GM23248 (cell line): ENCODE measurements around the gene TOMM6. TPM values are rescaled to one million over a fixed set of nuclear protein-coding genes. Genes with fewer than 3 reads are reported as not detected.

Source experiments
- DNase-seq: peaks from one replicate; pipeline ENCODE4 v3.0.0-alpha.2; 2015
- H2AFZ ChIP-seq: fragments of 200-600 bp; sonication (generic); 2 replicates; pipeline ENCODE4 v1.6.1; 2016; ENCODE audit warnings: antibody characterized with exemption
- H3F3A ChIP-seq: fragments of 200-600 bp; sonication (generic); 2 replicates; pipeline ENCODE4 v1.6.1; 2016; ENCODE audit warnings: mild to moderate bottlenecking, antibody characterized with exemption, mixed run types; ENCODE audit not compliant: insufficient read depth
- H3K27ac ChIP-seq: fragments of 200-600 bp; sonication (generic); 2 replicates; pipeline ENCODE4 v1.5.1; 2016; ENCODE audit warnings: mild to moderate bottlenecking
- H3K27me3 ChIP-seq: fragments of 200-600 bp; sonication (generic); replicated peaks from 2 replicates; pipeline ENCODE4 v1.6.1; 2016; ENCODE audit warnings: mild to moderate bottlenecking; ENCODE audit not compliant: insufficient read depth
- H3K36me3 ChIP-seq: fragments of 200-600 bp; sonication (generic); 2 replicates; pipeline ENCODE4 v1.6.1; 2016; ENCODE audit warnings: low read depth, mild to moderate bottlenecking
- H3K4me1 ChIP-seq: fragments of 200-600 bp; sonication (generic); 2 replicates; pipeline ENCODE4 v1.6.1; 2016; ENCODE audit warnings: mild to moderate bottlenecking; ENCODE audit not compliant: insufficient read depth
- H3K4me2 ChIP-seq: fragments of 200-600 bp; sonication (generic); one replicate; pipeline ENCODE4 v1.6.1; 2016; ENCODE audit warnings: mild to moderate bottlenecking; ENCODE audit not compliant: unreplicated experiment
- H3K4me3 ChIP-seq: fragments of 200-600 bp; sonication (generic); 2 replicates; pipeline ENCODE4 v1.5.1; 2016; ENCODE audit warnings: mild to moderate bottlenecking
- H3K79me2 ChIP-seq: fragments of 200-600 bp; sonication (generic); 2 replicates; pipeline ENCODE4 v1.6.1; 2016; ENCODE audit warnings: mild to moderate bottlenecking; ENCODE audit not compliant: insufficient read depth
- H3K9ac ChIP-seq: fragments of 200-600 bp; sonication (generic); 2 replicates; pipeline ENCODE4 v1.6.1; 2016; ENCODE audit warnings: mild to moderate bottlenecking
- H3K9me2 ChIP-seq: fragments of 200-600 bp; sonication (generic); 2 replicates; pipeline ENCODE4 v1.6.1; 2016; ENCODE audit warnings: mixed run types, mild to moderate bottlenecking, moderate library complexity; ENCODE audit not compliant: insufficient read depth
- H3K9me3 ChIP-seq: fragments of 200-600 bp; sonication (generic); one replicate; pipeline ENCODE4 v1.6.1; 2017; ENCODE audit warnings: low read depth
- H4K20me1 ChIP-seq: fragments of 200-600 bp; sonication (generic); 2 replicates; pipeline ENCODE4 v1.6.0; 2016; ENCODE audit not compliant: insufficient read depth
- EZH2 ChIP-seq: fragments of 200-600 bp; sonication (generic); IDR thresholded peaks from 2 replicates; pipeline ENCODE4 v1.6.1; 2018; ENCODE audit warnings: antibody characterized with exemption, mild to moderate bottlenecking; ENCODE audit not compliant: insufficient read depth, poor library complexity, severe bottlenecking
- EZH2phosphoT487 ChIP-seq: fragments of 200-600 bp; sonication (generic); IDR thresholded peaks from 2 replicates; pipeline ENCODE4 v1.6.1; 2018; ENCODE audit warnings: antibody characterized with exemption, moderate library complexity, mild to moderate bottlenecking, low read depth; ENCODE audit not compliant: insufficient read depth
- WGBS, 2 experiments: methylation state at CpG; one replicate each; pipeline ENCODE4 v1.1.6; 2015 to 2017; ENCODE audit warnings: low lambda C conversion rate in 2 of 2, low coverage in 1 of 2; ENCODE audit errors: missing lambda C conversion rate in 2 of 2; 5-methylcytosine and 5-hydroxymethylcytosine counted together
- in situ Hi-C: fragments of 300-500 bp; cut with MboI; formaldehyde crosslinking; loops from 2 replicates; pipeline ENCODE4 v1.15.0; 2020
- polyA plus RNA-seq: library from polyadenylated mRNA; unstranded; fragments of >200 nt; fragmentation: Nextera tagmentation; extraction: Ambion mirVana; gene quantifications from 2 replicates; pipeline ENCODE4 v1.2.1, GENCODE V29; 2016
- total RNA-seq: library from RNA; depleted of rRNA; stranded (reverse); fragments of >200 nt; shearing (Covaris generic); gene quantifications from 2 replicates; pipeline ENCODE4 v1.2.3, GENCODE V29; 2014

TOMM6 gene
- total and polyA plus RNA-seq, 2 experiments from 2014 or later = 136 to 204 TPM

DNA sequence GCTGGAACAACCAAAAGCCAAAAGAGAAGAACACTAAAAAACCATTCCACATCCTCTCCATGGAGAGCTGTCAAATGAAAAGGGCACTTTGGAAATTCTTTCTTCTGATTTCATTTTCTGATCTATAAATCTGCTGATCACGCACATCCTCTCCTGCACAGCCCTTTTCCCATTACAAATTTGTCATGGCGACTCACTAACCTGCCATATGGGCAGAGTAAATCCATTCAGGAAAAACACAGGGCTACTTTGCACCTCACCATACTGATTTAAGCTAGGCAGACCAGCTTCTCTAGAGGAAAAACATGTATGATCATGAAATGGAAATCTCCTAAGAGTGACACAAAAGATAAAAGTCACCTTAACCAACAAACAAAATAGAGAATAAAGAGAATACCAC, 26.0 kb downstream of the TOMM6 start:
- no peaks in the 10 kb centered on the region for H3K9me3 ChIP-seq
- no peaks in the 10 kb centered on the region for H4K20me1 ChIP-seq
- no peak overlapping the region for H3K4me3 ChIP-seq
- no peaks in the 10 kb centered on the region for H3K9me2 ChIP-seq
- H3K36me3 ChIP-seq = no peaks in the 10 kb centered on the region
- H3K79me2 ChIP-seq = no peaks in the 10 kb centered on the region
- no peak overlapping the region for H3K27ac ChIP-seq
- H3K4me1 ChIP-seq = no peaks in the 10 kb centered on the region
- no peak overlapping the region for H2AFZ ChIP-seq
- H3K9ac ChIP-seq = no peak overlapping the region
- TF ChIP-seq EZH2phosphoT487 (no peak), EZH2 (no peak)
- 91 to 92% methylated on average over 2 of the region's 2 CpGs for WGBS, 2 experiments
- no peaks in the 10 kb centered on the region for H3K27me3 ChIP-seq
- H3F3A ChIP-seq = no peaks in the 10 kb centered on the region
- H3K4me2 ChIP-seq = no peak overlapping the region
- DNase-seq = peak; percentile 16
- in situ Hi-C loops = no loop called here

DNA sequence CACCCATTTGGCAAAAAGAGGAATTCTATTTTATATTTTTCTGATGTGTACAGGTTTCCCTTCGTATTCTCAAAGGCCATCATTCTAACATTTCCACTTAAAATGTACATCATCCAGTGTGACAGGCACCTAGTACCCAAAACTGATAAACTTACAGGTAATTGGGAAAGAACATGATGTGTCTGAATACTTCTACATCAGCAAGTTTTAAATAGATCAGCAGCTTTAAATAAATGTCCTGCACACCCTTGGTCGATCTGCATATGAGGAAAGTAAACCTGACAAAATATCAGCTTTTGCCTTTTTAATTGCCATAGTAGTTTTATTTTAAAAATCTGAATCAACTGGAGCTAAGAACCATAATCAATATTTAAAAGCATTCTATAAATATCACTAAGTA, 26.5 kb downstream of the TOMM6 start:
- H3F3A ChIP-seq = no peaks in the 10 kb centered on the region
- no peaks in the 10 kb centered on the region for H3K4me1 ChIP-seq
- in situ Hi-C loops = no loop called here
- TF ChIP-seq EZH2 (no peak), EZH2phosphoT487 (no peak)
- WGBS, 2 experiments = 67 to 81% methylated on average over 2 of the region's 2 CpGs
- H3K27me3 ChIP-seq = no peaks in the 10 kb centered on the region
- H4K20me1 ChIP-seq = no peaks in the 10 kb centered on the region
- no peak overlapping the region for H3K4me2 ChIP-seq
- no peaks in the 10 kb centered on the region for H3K9me2 ChIP-seq
- H3K9me3 ChIP-seq = no peaks in the 10 kb centered on the region
- no peak for DNase-seq
- H3K36me3 ChIP-seq = no peaks in the 10 kb centered on the region
- H3K27ac ChIP-seq = no peak overlapping the region
- H3K79me2 ChIP-seq = no peaks in the 10 kb centered on the region
- H3K4me3 ChIP-seq = no peak overlapping the region
- no peak overlapping the region for H3K9ac ChIP-seq
- H2AFZ ChIP-seq = no peak overlapping the region

DNA sequence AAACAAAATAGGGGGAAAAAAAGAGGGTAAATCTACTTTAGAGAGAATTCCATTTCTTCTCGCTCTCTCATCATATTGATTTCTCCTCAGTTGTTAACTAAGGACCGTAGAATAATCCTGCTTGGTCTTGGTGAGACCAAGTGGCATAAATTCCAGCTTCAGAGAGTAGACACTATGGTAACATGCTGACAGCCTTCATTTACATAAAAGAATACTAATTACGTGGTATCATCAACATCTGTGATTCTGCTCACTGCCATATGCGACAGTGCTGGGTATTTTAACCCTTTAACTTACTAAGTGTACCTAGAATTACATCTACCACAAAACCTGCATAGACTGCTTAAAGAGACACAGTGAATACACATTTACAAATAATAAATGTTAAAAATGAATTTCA, 27.1 kb downstream of the TOMM6 start:
- Histone ChIP-seq H3K4me2 (no peak overlapping the region), H4K20me1 (no peaks in the 10 kb centered on the region), H3F3A (no peaks in the 10 kb centered on the region), H3K36me3 (no peaks in the 10 kb centered on the region), H3K27ac (no peak overlapping the region), H3K27me3 (no peaks in the 10 kb centered on the region), H3K9me3 (no peaks in the 10 kb centered on the region), H3K4me1 (no peaks in the 10 kb centered on the region), H3K9ac (no peak overlapping the region), H3K4me3 (no peak overlapping the region), H3K79me2 (no peaks in the 10 kb centered on the region), H3K9me2 (no peaks in the 10 kb centered on the region), H2AFZ (no peak overlapping the region)
- TF ChIP-seq EZH2 (no peak), EZH2phosphoT487 (no peak)
- DNase-seq = no peak
- in situ Hi-C loops = no loop called here
- 65% methylated on average over 4 of the region's 4 CpGs for WGBS, 2 experiments

DNA sequence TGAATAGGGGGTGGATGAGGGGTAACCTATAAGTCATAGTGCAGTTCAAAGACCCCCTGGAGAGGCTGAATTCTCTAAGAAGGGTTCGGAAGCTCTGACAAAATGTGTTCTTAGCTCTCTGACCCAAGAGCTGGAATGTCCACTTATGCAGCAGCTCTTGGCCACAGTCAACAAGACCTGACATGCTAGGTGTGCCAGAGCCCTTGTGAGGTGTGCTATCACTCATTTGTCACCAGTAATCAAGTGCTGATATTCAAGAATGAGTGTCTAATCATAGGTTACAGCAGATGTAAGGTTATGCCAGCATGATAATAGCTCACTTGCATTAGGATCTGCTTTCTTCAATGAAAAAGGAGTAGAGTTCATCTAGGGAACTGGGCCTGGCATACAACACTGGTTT, 28.1 kb downstream of the TOMM6 start:
- Histone ChIP-seq H2AFZ (no peak overlapping the region), H3K4me2 (no peak overlapping the region), H3K27ac (no peak overlapping the region), H3K4me3 (no peak overlapping the region), H3K79me2 (no peaks in the 10 kb centered on the region), H3K36me3 (no peaks in the 10 kb centered on the region), H3K9me2 (no peaks in the 10 kb centered on the region), H3K9ac (no peak overlapping the region), H3K27me3 (no peaks in the 10 kb centered on the region), H4K20me1 (no peaks in the 10 kb centered on the region), H3K4me1 (no peaks in the 10 kb centered on the region), H3K9me3 (no peaks in the 10 kb centered on the region), H3F3A (no peaks in the 10 kb centered on the region)
- in situ Hi-C loops = no loop called here
- TF ChIP-seq EZH2 (no peak), EZH2phosphoT487 (no peak)
- 94 to 100% methylated on average over 1 of the region's 1 CpG for whole genome bisulfite sequencing, 2 experiments
- DNase-seq = no peak

DNA sequence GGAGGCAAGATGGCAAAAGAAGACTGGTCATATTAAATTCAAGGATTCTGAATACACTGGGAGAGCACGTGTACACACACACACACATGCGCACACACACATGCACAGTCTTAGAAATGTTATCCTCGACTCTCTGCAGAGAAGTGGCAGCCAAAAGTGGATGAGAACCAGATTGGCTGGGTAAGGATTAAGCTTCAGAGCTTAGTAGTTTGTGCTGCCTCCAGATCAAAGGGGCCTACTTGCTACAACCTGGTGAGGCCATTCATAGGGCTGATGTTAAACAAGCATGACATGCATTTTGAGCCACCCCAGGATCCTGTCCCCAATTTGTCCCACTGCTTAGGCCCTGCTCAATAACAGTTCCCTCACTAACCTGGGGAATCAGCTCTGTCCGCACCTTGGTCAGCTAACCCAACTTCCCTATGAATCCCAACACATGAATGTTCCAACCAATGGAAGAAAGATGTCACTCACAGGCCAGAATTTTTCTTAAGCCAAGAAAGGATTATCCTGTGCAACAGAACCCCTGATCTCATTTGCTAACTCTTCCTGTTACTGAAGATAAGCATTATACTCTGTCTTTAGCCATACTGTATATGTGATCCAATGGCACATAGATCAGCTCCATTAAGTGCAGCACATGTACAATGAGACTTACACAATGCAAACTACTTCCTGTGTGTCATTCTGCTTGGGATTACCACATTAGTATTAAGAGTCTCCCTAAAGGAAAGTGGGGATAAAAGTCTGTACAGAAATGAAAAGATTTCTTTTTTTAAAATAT, 31.0 kb downstream of the TOMM6 start:
- Histone ChIP-seq H4K20me1 (no peaks in the 10 kb centered on the region), H3K4me3 (no peak overlapping the region), H3K27ac (no peak overlapping the region), H3K79me2 (no peaks in the 10 kb centered on the region), H3K36me3 (no peaks in the 10 kb centered on the region), H2AFZ (no peak overlapping the region), H3K4me2 (no peak overlapping the region), H3K27me3 (no peaks in the 10 kb centered on the region), H3F3A (no peaks in the 10 kb centered on the region), H3K9me2 (no peaks in the 10 kb centered on the region), H3K9ac (no peak overlapping the region), H3K9me3 (no peaks in the 10 kb centered on the region), H3K4me1 (no peaks in the 10 kb centered on the region)
- DNase-seq = peak; percentile 5
- TF ChIP-seq EZH2phosphoT487 (no peak), EZH2 (no peak)
- WGBS, 2 experiments = 65 to 75% methylated on average over 4 of the region's 4 CpGs
- in situ Hi-C loops = no loop called here
